Measurements from ENCODE around the gene FFAR3.

GRCh38 chr19:35378356-35378755 is 20.1 kb downstream of the FFAR3 start:
- TF ChIP-seq, protein P1, sequence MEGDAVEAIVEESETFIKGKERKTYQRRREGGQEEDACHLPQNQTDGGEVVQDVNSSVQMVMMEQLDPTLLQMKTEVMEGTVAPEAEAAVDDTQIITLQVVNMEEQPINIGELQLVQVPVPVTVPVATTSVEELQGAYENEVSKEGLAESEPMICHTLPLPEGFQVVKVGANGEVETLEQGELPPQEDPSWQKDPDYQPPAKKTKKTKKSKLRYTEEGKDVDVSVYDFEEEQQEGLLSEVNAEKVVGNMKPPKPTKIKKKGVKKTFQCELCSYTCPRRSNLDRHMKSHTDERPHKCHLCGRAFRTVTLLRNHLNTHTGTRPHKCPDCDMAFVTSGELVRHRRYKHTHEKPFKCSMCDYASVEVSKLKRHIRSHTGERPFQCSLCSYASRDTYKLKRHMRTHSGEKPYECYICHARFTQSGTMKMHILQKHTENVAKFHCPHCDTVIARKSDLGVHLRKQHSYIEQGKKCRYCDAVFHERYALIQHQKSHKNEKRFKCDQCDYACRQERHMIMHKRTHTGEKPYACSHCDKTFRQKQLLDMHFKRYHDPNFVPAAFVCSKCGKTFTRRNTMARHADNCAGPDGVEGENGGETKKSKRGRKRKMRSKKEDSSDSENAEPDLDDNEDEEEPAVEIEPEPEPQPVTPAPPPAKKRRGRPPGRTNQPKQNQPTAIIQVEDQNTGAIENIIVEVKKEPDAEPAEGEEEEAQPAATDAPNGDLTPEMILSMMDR (IDR thresholded peaks at IDR 0.05), result no peak
- TF ChIP-seq POLR2AphosphoS5 (IDR thresholded peaks at IDR 0.05), result no peak
- no peak for TF ChIP-seq EP300 (IDR thresholded peaks at IDR 0.05)
- TF ChIP-seq POLR2A (IDR thresholded peaks at IDR 0.05), result no peak
